ENCODE results near the gene GGCT. TPM values are rescaled to one million over a fixed set of nuclear protein-coding genes. Genes with fewer than 3 reads are reported as not detected.

The GGCT gene
- total RNA-seq, 3 donors from 2014 or later, result 25.3 to 59.6 (median 44.6) TPM

- no peaks in the 10 kb centered on the region for H3K36me3 ChIP-seq
- H3K27me3 ChIP-seq, result no peaks in the 10 kb centered on the region
- peaks cover 7 to 13% of the 10 kb centered on the region in 2 donors for H3K4me1 ChIP-seq
- peak overlapping the region; percentile 94 to 96 for H3K27ac ChIP-seq
- intact Hi-C loops (cut with DNase I; ENCODE audit: low total_unique reads), result no loop called here
- DNase-seq (ENCODE audit: low spot score in 2 of 2), result no peak
- TF ChIP-seq POLR2A (IDR thresholded peaks at IDR 0.05) (no peak), POLR2AphosphoS5 (IDR thresholded peaks at IDR 0.05) (no peak), CTCF (IDR thresholded peaks at IDR 0.05) (no peak)
- peak overlapping the region; percentile 74 to 95 (median 89) for H3K4me3 ChIP-seq
- no peaks in the 10 kb centered on the region for H3K9me3 ChIP-seq
Measured at GRCh38 chr7:30505174-30505697, 607 bp upstream of the GGCT start.

GRCh38 chr7:30503274-30504212, 1.1 kb downstream of the GGCT start:
- H3K27ac ChIP-seq, result peak overlapping the region; percentile 94 to 96

GRCh38 chr7:30502470-30503251, 2.0 kb downstream of the GGCT start:
- Histone ChIP-seq H3K27ac (peak overlapping the region in 1 of 2 donors; percentile 23), H3K4me3 (peak overlapping the region in 1 of 3 donors; percentile 95), H3K27me3 (no peaks in the 10 kb centered on the region), H3K36me3 (no peaks in the 10 kb centered on the region), H3K9me3 (no peaks in the 10 kb centered on the region), H3K4me1 (peaks cover 5 to 11% of the 10 kb centered on the region in 2 donors)
- TF ChIP-seq POLR2AphosphoS5 (IDR thresholded peaks at IDR 0.05) (no peak), CTCF (IDR thresholded peaks at IDR 0.05) (no peak), POLR2A (IDR thresholded peaks at IDR 0.05) (no peak)
- no peak for DNase-seq (ENCODE audit: low spot score in 2 of 2)
- intact Hi-C loops (cut with DNase I; ENCODE audit: low total_unique reads), result no loop called here

More at GRCh38 chr7:30503274-30504212, 1.1 kb downstream of the GGCT start:
- no peak for DNase-seq (ENCODE audit: low spot score in 2 of 2)
- TF ChIP-seq POLR2A (IDR thresholded peaks at IDR 0.05) (no peak), POLR2AphosphoS5 (IDR thresholded peaks at IDR 0.05) (no peak), CTCF (IDR thresholded peaks at IDR 0.05) (no peak)
- intact Hi-C loops (cut with DNase I; ENCODE audit: low total_unique reads), result no loop called here
- Histone ChIP-seq H3K36me3 (no peaks in the 10 kb centered on the region), H3K4me1 (peaks cover 5 to 11% of the 10 kb centered on the region in 2 donors), H3K4me3 (peak overlapping the region; percentile 74 to 95 (median 89)), H3K27me3 (no peaks in the 10 kb centered on the region), H3K9me3 (no peaks in the 10 kb centered on the region)

GRCh38 chr7:30501264-30501663, 3.4 kb downstream of the GGCT start:
- Histone ChIP-seq H3K9me3 (no peaks in the 10 kb centered on the region), H3K36me3 (no peaks in the 10 kb centered on the region), H3K4me1 (peaks cover 5 to 11% of the 10 kb centered on the region in 2 donors), H3K27ac (peak overlapping the region in 1 of 2 donors; percentile 13), H3K4me3 (no peak overlapping the region), H3K27me3 (no peaks in the 10 kb centered on the region)
- intact Hi-C loops (cut with DNase I; ENCODE audit: low total_unique reads), result no loop called here
- DNase-seq (ENCODE audit: low spot score in 2 of 2), result no peak
- TF ChIP-seq POLR2A (IDR thresholded peaks at IDR 0.05) (no peak), POLR2AphosphoS5 (IDR thresholded peaks at IDR 0.05) (no peak), CTCF (IDR thresholded peaks at IDR 0.05) (no peak)
